ENCODE results near the gene RPL35.

RPL35 gene

GRCh38 chr9:124861342-124862229, at the start of gene RPL35, which contains the start of gene ARPC5L:
TSS of gene RPL35 (minus strand) at chr9:124861957. CDS start at chr9:124861912, 45 bp downstream.
TSS of gene ARPC5L (plus strand) at chr9:124862130. CDS start at chr9:124869291, 7,161 bp downstream.
- peak; percentile 95 for DNase-seq (ENCODE audit: low spot score)

GRCh38 chr9:124908098-124908497, 46.3 kb upstream of the RPL35 start:
- DNase-seq (ENCODE audit: low spot score) = no peak

GRCh38 chr9:124906966-124907365, 45.2 kb upstream of the RPL35 start:
- DNase-seq (ENCODE audit: low spot score) = no peak

- DNase-seq (ENCODE audit: low spot score) = no peak
Observed at GRCh38 chr9:124899845-124900244, 38.1 kb upstream of the RPL35 start.

- no peak for DNase-seq (ENCODE audit: low spot score)
Observed at GRCh38 chr9:124897570-124898460, 36.1 kb upstream of the RPL35 start.

- DNase-seq (ENCODE audit: low spot score) = no peak
Observed at GRCh38 chr9:124894741-124895170, 33.0 kb upstream of the RPL35 start.

- no peak for DNase-seq (ENCODE audit: low spot score)
Observed at GRCh38 chr9:124894035-124894740, 32.4 kb upstream of the RPL35 start.

- no peak for DNase-seq (ENCODE audit: low spot score)
Observed at GRCh38 chr9:124890179-124890578, 28.4 kb upstream of the RPL35 start.

- no peak for DNase-seq (ENCODE audit: low spot score)
Observed at GRCh38 chr9:124889006-124889405, 27.2 kb upstream of the RPL35 start.

- no peak for DNase-seq (ENCODE audit: low spot score)
Observed at GRCh38 chr9:124887832-124888231, 26.1 kb upstream of the RPL35 start.

- no peak for DNase-seq (ENCODE audit: low spot score)
Observed at GRCh38 chr9:124886866-124887492, 25.2 kb upstream of the RPL35 start.

- no peak for DNase-seq (ENCODE audit: low spot score)
Observed at GRCh38 chr9:124886461-124886860, 24.7 kb upstream of the RPL35 start.

GRCh38 chr9:124885551-124885950, 23.8 kb upstream of the RPL35 start:
- DNase-seq (ENCODE audit: low spot score) = no peak

- DNase-seq (ENCODE audit: low spot score) = no peak
Observed at GRCh38 chr9:124884376-124884775, 22.6 kb upstream of the RPL35 start.

- DNase-seq (ENCODE audit: low spot score) = no peak
Observed at GRCh38 chr9:124882231-124882630, 20.5 kb upstream of the RPL35 start.

GRCh38 chr9:124881138-124881743, 19.5 kb upstream of the RPL35 start:
- no peak for DNase-seq (ENCODE audit: low spot score)

- no peak for DNase-seq (ENCODE audit: low spot score)
Observed at GRCh38 chr9:124880501-124880900, 18.7 kb upstream of the RPL35 start.

- no peak for DNase-seq (ENCODE audit: low spot score)
Observed at GRCh38 chr9:124879226-124879625, 17.5 kb upstream of the RPL35 start.

GRCh38 chr9:124878518-124878917, 16.8 kb upstream of the RPL35 start:
- DNase-seq (ENCODE audit: low spot score) = no peak

- DNase-seq (ENCODE audit: low spot score) = no peak
Observed at GRCh38 chr9:124878021-124878420, 16.3 kb upstream of the RPL35 start.
